WTC11 (cell line): ENCODE data around the gene SLC24A3. TPM values are rescaled to one million over a fixed set of nuclear protein-coding genes. Genes with fewer than 3 reads are reported as not detected.

ENCODE experiments used
- ATAC-seq: fragments of 200-7000 bp; cut with Tn5 transposase; 2 replicates; pipeline ENCODE4 v1.10.0; 2021; ENCODE audit warnings: mild to moderate bottlenecking, moderate library complexity
- CTCF ChIA-PET: fragments of 300-600 bp; sonication (Branson Sonifier 250); formaldehyde crosslinking; loops from one replicate; lab custom pipeline; 2021; ENCODE audit warnings: antibody characterized with exemption; lab: Charles Lee
- POLR2A ChIA-PET: fragments of 350-600 bp; sonication (Branson Sonifier 250); formaldehyde crosslinking; loops from one replicate; lab custom pipeline; 2021; ENCODE audit warnings: antibody characterized with exemption; lab: Charles Lee
- DNase-seq: peaks from one replicate; pipeline ENCODE4 v3.0.0; 2021; ENCODE audit warnings: low spot score
- H3K27ac Mint-ChIP-seq: 2 replicates; pipeline ENCODE4 v1.8.0; 2021; ENCODE audit warnings: mixed read lengths
- H3K27me3 Mint-ChIP-seq: 2 replicates; pipeline ENCODE4 v1.8.0; 2021; ENCODE audit warnings: low read depth, mild to moderate bottlenecking, moderate library complexity, mixed read lengths
- H3K36me3 Mint-ChIP-seq: 2 replicates; pipeline ENCODE4 v1.8.0; 2021; ENCODE audit warnings: mixed read lengths
- H3K4me1 Mint-ChIP-seq: 2 replicates; pipeline ENCODE4 v1.8.0; 2022; ENCODE audit warnings: mixed read lengths
- H3K4me3 Mint-ChIP-seq: 2 replicates; pipeline ENCODE4 v1.8.0; 2021; ENCODE audit warnings: mild to moderate bottlenecking, moderate library complexity, mixed read lengths
- H3K9me3 Mint-ChIP-seq: 2 replicates; pipeline ENCODE4 v1.8.0; 2021; ENCODE audit warnings: mixed read lengths
- EMX1 ChIP-seq: fragments of 250-450 bp; sonication (Bioruptor Pico); IDR thresholded peaks from 2 replicates; pipeline ENCODE4 v1.8.0; 2021; ENCODE audit warnings: mild to moderate bottlenecking
- GABPB1 ChIP-seq: sonication (generic); formaldehyde crosslinking; IDR thresholded peaks from 2 replicates; pipeline ENCODE4 v1.8.1; 2023; ENCODE audit warnings: mild to moderate bottlenecking, missing genetic modification reagents
- IRF2 ChIP-seq: sonication (generic); formaldehyde crosslinking; IDR thresholded peaks from 2 replicates; pipeline ENCODE4 v1.8.0; 2022; ENCODE audit warnings: low read depth, missing genetic modification reagents, borderline replicate concordance
- TCF7 ChIP-seq: sonication (generic); formaldehyde crosslinking; IDR thresholded peaks from 2 replicates; pipeline ENCODE4 v1.8.0; 2022; ENCODE audit warnings: mild to moderate bottlenecking, low read depth, missing genetic modification reagents, moderate library complexity
- total RNA-seq: library from RNA; stranded (reverse); gene quantifications from 3 replicates; pipeline ENCODE4 v1.2.3, GENCODE V29; 2021
- TF ChIP-seq, protein P1 (sequence below): sonication (generic); formaldehyde crosslinking; IDR thresholded peaks from 2 replicates; pipeline ENCODE4 v1.8.1; 2023; ENCODE audit warnings: mild to moderate bottlenecking, missing genetic modification reagents
- TF ChIP-seq, protein P2 (sequence below): sonication (generic); formaldehyde crosslinking; IDR thresholded peaks from 2 replicates; pipeline ENCODE4 v1.8.0; 2022; ENCODE audit warnings: mild to moderate bottlenecking, missing genetic modification reagents
- TF ChIP-seq, protein P3 (sequence below): sonication (generic); formaldehyde crosslinking; IDR thresholded peaks from 2 replicates; pipeline ENCODE4 v1.8.0; 2022; ENCODE audit warnings: mild to moderate bottlenecking, missing genetic modification reagents
- TF ChIP-seq, protein P4 (sequence below): fragments of 250-450 bp; sonication (Bioruptor Pico); IDR thresholded peaks from 2 replicates; pipeline ENCODE4 v1.9.0; 2021; ENCODE audit warnings: mild to moderate bottlenecking
- TF ChIP-seq, protein P5 (sequence below): sonication (generic); formaldehyde crosslinking; IDR thresholded peaks from 2 replicates; pipeline ENCODE4 v1.8.1; 2022; ENCODE audit warnings: low read depth, mild to moderate bottlenecking, moderate library complexity, missing genetic modification reagents, borderline replicate concordance
- TF ChIP-seq, protein P6 (sequence below): sonication (generic); formaldehyde crosslinking; IDR thresholded peaks from 2 replicates; pipeline ENCODE4 v1.8.1; 2022; ENCODE audit warnings: low read depth, missing genetic modification reagents, borderline replicate concordance
- TF ChIP-seq, protein P7 (sequence below): sonication (generic); formaldehyde crosslinking; IDR thresholded peaks from 2 replicates; pipeline ENCODE4 v1.8.1; 2023; ENCODE audit warnings: mild to moderate bottlenecking, missing genetic modification reagents, borderline replicate concordance
- TF ChIP-seq, protein P8 (sequence below): sonication (generic); formaldehyde crosslinking; conservative IDR thresholded peaks from 2 replicates; pipeline ENCODE4 v1.8.1; 2022; ENCODE audit warnings: mild to moderate bottlenecking, missing genetic modification reagents
- TF ChIP-seq, protein P9 (sequence below): fragments of 250-450 bp; sonication (Bioruptor Pico); IDR thresholded peaks from 2 replicates; pipeline ENCODE4 v1.8.0; 2021; ENCODE audit warnings: mild to moderate bottlenecking
- TF ChIP-seq, protein P10 (sequence below): sonication (generic); formaldehyde crosslinking; IDR thresholded peaks from 2 replicates; pipeline ENCODE4 v1.8.0; 2023; ENCODE audit warnings: missing genetic modification reagents

SLC24A3 gene
- total RNA-seq, 1 experiment from 2014 or later = 5.7 TPM

DNA sequence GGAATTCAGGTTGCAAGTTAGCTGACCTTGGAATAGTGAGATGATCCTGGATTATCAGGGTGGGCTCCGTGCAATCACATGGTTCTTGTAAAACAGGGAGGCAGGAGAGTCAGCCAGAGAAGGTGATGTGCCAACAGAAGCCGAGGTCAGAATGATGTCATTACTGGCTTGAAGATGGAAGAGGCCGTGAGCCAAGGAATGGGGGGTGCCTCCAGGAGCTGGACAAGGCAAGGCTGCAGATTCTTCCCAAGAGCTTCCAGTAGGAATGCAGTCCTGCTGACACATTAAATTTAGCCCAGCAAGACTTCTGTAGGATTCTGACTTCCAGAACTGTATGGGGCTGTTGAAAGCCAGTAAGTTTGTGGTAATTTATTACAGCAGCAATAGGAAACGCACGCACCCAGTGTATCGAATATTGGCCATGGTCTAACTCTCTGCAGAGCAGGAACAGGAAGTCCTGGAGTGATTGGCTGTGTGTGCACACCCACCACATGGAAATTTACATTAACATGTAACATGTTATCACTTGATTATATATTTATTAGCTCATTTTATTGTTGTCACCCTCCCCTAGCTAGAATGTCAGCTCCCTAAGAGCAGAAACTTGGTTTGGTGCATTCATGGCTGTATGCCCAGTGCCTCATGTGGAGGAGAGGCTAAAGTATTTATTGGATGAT is 19.1 kb downstream of the SLC24A3 start:
- CTCF ChIA-PET = no interaction called here
- TF ChIP-seq GABPB1 (CRISPR knock-in tag) = no peak
- TF ChIP-seq EMX1 = no peak
- TF ChIP-seq, protein P1, sequence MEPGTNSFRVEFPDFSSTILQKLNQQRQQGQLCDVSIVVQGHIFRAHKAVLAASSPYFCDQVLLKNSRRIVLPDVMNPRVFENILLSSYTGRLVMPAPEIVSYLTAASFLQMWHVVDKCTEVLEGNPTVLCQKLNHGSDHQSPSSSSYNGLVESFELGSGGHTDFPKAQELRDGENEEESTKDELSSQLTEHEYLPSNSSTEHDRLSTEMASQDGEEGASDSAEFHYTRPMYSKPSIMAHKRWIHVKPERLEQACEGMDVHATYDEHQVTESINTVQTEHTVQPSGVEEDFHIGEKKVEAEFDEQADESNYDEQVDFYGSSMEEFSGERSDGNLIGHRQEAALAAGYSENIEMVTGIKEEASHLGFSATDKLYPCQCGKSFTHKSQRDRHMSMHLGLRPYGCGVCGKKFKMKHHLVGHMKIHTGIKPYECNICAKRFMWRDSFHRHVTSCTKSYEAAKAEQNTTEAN (CRISPR knock-in tag) = no peak
- no peak for TF ChIP-seq TCF7 (CRISPR knock-in tag)
- POLR2A ChIA-PET = no interaction called here
- Mint-ChIP-seq H3K4me3 (no peak overlapping the region), H3K4me1 (no peaks in the 10 kb centered on the region), H3K36me3 (peaks cover 5% of the 10 kb centered on the region; the same call in 1 of the 2 replicates), H3K9me3 (peaks cover 6% of the 10 kb centered on the region), H3K27ac (peak overlapping the region; percentile 12; the same call in 1 of the 2 replicates), H3K27me3 (no peaks in the 10 kb centered on the region)
- no peak for ATAC-seq
- no peak for DNase-seq

DNA sequence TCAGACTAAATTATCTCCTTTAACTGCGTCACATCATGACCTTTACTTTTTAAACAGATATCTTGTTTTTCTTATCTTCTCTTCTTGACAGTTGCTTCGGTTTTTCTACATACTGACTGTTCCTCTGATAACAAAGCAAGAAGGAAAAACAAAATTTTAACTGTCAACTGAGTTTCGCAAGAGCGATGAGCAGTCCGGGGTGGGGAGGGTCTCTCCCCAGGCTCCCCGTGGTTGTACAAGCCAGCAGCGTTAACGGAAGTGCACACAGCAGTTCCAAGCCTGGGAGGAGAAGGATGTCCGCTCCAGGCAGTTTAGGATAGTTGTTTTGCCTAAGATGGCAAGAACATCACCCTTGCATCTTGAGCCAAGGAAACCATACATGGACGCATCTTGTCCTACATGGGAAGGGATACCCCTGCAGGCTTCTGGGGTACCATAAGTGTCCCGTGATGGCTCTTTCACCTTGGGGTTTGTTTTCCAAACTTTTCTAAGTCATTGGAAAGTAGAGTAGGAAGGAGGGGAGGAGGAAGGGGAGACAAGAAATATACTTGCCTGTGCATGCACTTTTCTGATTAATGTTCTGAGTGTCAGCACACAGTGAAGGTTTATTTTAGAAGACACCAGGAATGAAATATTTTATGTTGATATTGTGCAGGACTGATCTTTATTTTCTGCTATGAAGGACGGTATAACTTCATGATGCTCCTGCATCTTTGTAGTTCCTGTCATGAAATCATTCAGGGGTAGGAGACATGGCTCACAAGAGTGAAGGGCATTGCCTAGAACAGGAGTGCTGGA is 20.8 kb downstream of the SLC24A3 start:
- H3K4me3 Mint-ChIP-seq = no peak overlapping the region
- H3K36me3 Mint-ChIP-seq = peaks cover 5% of the 10 kb centered on the region; the same call in 1 of the 2 replicates
- ChIA-PET POLR2A (no interaction called here), CTCF (interaction anchor here (0.7 to 1.3 kb wide), 2 partner anchors 20 to 27 kb away, joined by 3 read pairs; partner anchors contain the start of gene SLC24A3)
- H3K9me3 Mint-ChIP-seq = peaks cover 6% of the 10 kb centered on the region
- no peak overlapping the region for H3K27ac Mint-ChIP-seq
- no peak for DNase-seq
- ATAC-seq = no peak
- no peaks in the 10 kb centered on the region; the same call in 1 of the 2 replicates for H3K27me3 Mint-ChIP-seq
- no peaks in the 10 kb centered on the region for H3K4me1 Mint-ChIP-seq
- TF ChIP-seq, protein P2, sequence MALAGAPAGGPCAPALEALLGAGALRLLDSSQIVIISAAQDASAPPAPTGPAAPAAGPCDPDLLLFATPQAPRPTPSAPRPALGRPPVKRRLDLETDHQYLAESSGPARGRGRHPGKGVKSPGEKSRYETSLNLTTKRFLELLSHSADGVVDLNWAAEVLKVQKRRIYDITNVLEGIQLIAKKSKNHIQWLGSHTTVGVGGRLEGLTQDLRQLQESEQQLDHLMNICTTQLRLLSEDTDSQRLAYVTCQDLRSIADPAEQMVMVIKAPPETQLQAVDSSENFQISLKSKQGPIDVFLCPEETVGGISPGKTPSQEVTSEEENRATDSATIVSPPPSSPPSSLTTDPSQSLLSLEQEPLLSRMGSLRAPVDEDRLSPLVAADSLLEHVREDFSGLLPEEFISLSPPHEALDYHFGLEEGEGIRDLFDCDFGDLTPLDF (CRISPR knock-in tag) = no peak
- TF ChIP-seq, protein P3, sequence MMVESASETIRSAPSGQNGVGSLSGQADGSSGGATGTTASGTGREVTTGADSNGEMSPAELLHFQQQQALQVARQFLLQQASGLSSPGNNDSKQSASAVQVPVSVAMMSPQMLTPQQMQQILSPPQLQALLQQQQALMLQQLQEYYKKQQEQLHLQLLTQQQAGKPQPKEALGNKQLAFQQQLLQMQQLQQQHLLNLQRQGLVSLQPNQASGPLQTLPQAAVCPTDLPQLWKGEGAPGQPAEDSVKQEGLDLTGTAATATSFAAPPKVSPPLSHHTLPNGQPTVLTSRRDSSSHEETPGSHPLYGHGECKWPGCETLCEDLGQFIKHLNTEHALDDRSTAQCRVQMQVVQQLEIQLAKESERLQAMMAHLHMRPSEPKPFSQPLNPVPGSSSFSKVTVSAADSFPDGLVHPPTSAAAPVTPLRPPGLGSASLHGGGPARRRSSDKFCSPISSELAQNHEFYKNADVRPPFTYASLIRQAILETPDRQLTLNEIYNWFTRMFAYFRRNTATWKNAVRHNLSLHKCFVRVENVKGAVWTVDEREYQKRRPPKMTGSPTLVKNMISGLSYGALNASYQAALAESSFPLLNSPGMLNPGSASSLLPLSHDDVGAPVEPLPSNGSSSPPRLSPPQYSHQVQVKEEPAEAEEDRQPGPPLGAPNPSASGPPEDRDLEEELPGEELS = no peak
- TF ChIP-seq, protein P4, sequence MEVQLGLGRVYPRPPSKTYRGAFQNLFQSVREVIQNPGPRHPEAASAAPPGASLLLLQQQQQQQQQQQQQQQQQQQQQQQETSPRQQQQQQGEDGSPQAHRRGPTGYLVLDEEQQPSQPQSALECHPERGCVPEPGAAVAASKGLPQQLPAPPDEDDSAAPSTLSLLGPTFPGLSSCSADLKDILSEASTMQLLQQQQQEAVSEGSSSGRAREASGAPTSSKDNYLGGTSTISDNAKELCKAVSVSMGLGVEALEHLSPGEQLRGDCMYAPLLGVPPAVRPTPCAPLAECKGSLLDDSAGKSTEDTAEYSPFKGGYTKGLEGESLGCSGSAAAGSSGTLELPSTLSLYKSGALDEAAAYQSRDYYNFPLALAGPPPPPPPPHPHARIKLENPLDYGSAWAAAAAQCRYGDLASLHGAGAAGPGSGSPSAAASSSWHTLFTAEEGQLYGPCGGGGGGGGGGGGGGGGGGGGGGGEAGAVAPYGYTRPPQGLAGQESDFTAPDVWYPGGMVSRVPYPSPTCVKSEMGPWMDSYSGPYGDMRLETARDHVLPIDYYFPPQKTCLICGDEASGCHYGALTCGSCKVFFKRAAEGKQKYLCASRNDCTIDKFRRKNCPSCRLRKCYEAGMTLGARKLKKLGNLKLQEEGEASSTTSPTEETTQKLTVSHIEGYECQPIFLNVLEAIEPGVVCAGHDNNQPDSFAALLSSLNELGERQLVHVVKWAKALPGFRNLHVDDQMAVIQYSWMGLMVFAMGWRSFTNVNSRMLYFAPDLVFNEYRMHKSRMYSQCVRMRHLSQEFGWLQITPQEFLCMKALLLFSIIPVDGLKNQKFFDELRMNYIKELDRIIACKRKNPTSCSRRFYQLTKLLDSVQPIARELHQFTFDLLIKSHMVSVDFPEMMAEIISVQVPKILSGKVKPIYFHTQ (CRISPR knock-in tag) = no peak
- TF ChIP-seq, protein P5, sequence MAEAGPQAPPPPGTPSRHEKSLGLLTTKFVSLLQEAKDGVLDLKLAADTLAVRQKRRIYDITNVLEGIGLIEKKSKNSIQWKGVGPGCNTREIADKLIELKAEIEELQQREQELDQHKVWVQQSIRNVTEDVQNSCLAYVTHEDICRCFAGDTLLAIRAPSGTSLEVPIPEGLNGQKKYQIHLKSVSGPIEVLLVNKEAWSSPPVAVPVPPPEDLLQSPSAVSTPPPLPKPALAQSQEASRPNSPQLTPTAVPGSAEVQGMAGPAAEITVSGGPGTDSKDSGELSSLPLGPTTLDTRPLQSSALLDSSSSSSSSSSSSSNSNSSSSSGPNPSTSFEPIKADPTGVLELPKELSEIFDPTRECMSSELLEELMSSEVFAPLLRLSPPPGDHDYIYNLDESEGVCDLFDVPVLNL (CRISPR knock-in tag) = no peak
- TF ChIP-seq, protein P6, sequence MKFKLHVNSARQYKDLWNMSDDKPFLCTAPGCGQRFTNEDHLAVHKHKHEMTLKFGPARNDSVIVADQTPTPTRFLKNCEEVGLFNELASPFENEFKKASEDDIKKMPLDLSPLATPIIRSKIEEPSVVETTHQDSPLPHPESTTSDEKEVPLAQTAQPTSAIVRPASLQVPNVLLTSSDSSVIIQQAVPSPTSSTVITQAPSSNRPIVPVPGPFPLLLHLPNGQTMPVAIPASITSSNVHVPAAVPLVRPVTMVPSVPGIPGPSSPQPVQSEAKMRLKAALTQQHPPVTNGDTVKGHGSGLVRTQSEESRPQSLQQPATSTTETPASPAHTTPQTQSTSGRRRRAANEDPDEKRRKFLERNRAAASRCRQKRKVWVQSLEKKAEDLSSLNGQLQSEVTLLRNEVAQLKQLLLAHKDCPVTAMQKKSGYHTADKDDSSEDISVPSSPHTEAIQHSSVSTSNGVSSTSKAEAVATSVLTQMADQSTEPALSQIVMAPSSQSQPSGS (CRISPR knock-in tag) = no peak
- TF ChIP-seq, protein P7, sequence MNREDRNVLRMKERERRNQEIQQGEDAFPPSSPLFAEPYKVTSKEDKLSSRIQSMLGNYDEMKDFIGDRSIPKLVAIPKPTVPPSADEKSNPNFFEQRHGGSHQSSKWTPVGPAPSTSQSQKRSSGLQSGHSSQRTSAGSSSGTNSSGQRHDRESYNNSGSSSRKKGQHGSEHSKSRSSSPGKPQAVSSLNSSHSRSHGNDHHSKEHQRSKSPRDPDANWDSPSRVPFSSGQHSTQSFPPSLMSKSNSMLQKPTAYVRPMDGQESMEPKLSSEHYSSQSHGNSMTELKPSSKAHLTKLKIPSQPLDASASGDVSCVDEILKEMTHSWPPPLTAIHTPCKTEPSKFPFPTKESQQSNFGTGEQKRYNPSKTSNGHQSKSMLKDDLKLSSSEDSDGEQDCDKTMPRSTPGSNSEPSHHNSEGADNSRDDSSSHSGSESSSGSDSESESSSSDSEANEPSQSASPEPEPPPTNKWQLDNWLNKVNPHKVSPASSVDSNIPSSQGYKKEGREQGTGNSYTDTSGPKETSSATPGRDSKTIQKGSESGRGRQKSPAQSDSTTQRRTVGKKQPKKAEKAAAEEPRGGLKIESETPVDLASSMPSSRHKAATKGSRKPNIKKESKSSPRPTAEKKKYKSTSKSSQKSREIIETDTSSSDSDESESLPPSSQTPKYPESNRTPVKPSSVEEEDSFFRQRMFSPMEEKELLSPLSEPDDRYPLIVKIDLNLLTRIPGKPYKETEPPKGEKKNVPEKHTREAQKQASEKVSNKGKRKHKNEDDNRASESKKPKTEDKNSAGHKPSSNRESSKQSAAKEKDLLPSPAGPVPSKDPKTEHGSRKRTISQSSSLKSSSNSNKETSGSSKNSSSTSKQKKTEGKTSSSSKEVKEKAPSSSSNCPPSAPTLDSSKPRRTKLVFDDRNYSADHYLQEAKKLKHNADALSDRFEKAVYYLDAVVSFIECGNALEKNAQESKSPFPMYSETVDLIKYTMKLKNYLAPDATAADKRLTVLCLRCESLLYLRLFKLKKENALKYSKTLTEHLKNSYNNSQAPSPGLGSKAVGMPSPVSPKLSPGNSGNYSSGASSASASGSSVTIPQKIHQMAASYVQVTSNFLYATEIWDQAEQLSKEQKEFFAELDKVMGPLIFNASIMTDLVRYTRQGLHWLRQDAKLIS = no peak
- TF ChIP-seq, protein P8, sequence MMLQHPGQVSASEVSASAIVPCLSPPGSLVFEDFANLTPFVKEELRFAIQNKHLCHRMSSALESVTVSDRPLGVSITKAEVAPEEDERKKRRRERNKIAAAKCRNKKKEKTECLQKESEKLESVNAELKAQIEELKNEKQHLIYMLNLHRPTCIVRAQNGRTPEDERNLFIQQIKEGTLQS = no peak
- TF ChIP-seq, protein P9, sequence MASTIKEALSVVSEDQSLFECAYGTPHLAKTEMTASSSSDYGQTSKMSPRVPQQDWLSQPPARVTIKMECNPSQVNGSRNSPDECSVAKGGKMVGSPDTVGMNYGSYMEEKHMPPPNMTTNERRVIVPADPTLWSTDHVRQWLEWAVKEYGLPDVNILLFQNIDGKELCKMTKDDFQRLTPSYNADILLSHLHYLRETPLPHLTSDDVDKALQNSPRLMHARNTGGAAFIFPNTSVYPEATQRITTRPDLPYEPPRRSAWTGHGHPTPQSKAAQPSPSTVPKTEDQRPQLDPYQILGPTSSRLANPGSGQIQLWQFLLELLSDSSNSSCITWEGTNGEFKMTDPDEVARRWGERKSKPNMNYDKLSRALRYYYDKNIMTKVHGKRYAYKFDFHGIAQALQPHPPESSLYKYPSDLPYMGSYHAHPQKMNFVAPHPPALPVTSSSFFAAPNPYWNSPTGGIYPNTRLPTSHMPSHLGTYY (CRISPR knock-in tag) = no peak
- TF ChIP-seq, protein P10, sequence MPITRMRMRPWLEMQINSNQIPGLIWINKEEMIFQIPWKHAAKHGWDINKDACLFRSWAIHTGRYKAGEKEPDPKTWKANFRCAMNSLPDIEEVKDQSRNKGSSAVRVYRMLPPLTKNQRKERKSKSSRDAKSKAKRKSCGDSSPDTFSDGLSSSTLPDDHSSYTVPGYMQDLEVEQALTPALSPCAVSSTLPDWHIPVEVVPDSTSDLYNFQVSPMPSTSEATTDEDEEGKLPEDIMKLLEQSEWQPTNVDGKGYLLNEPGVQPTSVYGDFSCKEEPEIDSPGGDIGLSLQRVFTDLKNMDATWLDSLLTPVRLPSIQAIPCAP = no peak
- no peak for TF ChIP-seq IRF2 (CRISPR knock-in tag)
- TF ChIP-seq GABPB1 (CRISPR knock-in tag) = no peak
